ENCODE measurements around the gene TNFSF11. TPM values are rescaled to one million over a fixed set of nuclear protein-coding genes. Genes with fewer than 3 reads are reported as not detected.

Gene TNFSF11, protein sequence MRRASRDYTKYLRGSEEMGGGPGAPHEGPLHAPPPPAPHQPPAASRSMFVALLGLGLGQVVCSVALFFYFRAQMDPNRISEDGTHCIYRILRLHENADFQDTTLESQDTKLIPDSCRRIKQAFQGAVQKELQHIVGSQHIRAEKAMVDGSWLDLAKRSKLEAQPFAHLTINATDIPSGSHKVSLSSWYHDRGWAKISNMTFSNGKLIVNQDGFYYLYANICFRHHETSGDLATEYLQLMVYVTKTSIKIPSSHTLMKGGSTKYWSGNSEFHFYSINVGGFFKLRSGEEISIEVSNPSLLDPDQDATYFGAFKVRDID
- 1 to 10 TPM in 1 of 4 donors, under 1 TPM in 1, not detected in 2; 0.76 to 5.8 TPM for total RNA-seq

GRCh38 chr13:42574011-42574410 is at the start of gene TNFSF11:
Gene TNFSF11, plus strand, starts transcription at chr13:42574152. Its CDS starts 152 bp downstream, at chr13:42574304.
- Histone ChIP-seq H3K4me1 (peaks cover 0 to 20% (median 2%) of the 10 kb centered on the region in 4 donors), H3K9me3 (no peaks in the 10 kb centered on the region), H3K4me3 (peak within 1 kb of the TSS; percentile 36 to 52 (median 48)), H3K27ac (peak within 1 kb of the TSS in 1 of 4 donors; percentile 59), H3K36me3 (no peaks in the 10 kb centered on the region), H3K27me3 (no peaks in the 10 kb centered on the region)
- DNase-seq: no peak
- TF ChIP-seq CTCF (IDR thresholded peaks at IDR 0.05) (no peak), POLR2A (IDR thresholded peaks at IDR 0.05) (no peak)

DNA sequence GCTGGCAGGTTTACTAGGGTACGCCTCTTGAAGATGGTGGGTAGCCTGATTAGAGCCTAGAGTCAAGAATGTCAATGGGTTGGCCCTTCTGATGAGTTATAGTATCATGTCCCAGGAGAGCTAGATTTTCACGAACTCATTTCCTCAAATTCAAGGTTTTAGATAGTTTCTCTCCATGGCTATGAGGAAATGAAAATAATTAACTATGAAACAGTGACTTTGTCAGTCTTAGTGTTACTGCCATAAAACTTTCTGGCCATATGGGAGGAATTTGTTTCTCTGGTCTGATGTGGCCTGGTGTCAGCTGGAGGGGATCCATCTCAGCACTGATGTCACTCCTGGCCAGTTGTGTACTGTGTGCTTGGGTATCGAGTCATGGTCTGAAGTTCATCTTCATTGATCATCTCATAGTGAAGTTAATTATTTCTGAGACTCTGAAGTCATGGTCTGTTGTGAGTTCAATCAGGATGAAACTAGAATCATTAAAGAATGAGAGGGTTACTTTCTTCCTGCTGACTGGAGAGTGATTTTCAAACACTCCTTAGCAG is 49.4 kb upstream of the TNFSF11 start:
- TF ChIP-seq POLR2A (IDR thresholded peaks at IDR 0.05): no peak
- TF ChIP-seq CTCF (IDR thresholded peaks at IDR 0.05): no peak
- Histone ChIP-seq H3K27me3 (no peaks in the 10 kb centered on the region), H3K27ac (peak overlapping the region in 2 of 4 donors; percentile 50 to 83), H3K36me3 (no peaks in the 10 kb centered on the region), H3K4me3 (no peak overlapping the region), H3K9me3 (no peaks in the 10 kb centered on the region), H3K4me1 (peaks cover 0 to 12% (median 0%) of the 10 kb centered on the region in 4 donors)
- peak in 2 of 3 donors; percentile 55 to 77 for DNase-seq

GRCh38 chr13:42525035-42525504 is 48.9 kb upstream of the TNFSF11 start:
- H3K4me3 ChIP-seq: peak overlapping the region in 1 of 4 donors; percentile 21
- peak overlapping the region in 2 of 4 donors; percentile 50 to 83 for H3K27ac ChIP-seq

DNA sequence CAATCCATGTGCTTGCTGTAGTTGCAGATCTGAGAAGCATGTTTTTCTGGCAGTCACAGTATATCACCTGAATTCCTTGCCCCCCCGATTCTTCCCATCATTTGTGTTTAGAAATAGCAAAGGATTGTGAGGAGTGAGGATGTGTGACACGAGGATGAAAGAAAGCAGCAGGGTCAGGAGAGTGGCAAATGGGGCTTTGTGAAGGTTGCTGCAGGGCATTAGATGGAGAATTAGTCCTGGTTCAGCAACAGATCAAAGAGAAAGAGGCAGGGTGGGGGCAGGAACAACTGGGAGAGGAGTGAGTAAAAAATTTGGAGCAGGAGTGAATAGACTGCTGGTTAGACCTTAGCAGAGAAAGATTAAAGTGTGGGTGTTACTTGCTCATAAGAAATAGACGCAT is 47.7 kb upstream of the TNFSF11 start:
- H3K4me1 ChIP-seq: peaks cover 0 to 12% (median 0%) of the 10 kb centered on the region in 4 donors
- no peak overlapping the region for H3K27ac ChIP-seq
- no peak for TF ChIP-seq POLR2A (IDR thresholded peaks at IDR 0.05)
- TF ChIP-seq CTCF (IDR thresholded peaks at IDR 0.05): no peak
- no peaks in the 10 kb centered on the region for H3K9me3 ChIP-seq
- no peak for DNase-seq
- H3K4me3 ChIP-seq: no peak overlapping the region
- H3K36me3 ChIP-seq: no peaks in the 10 kb centered on the region
- H3K27me3 ChIP-seq: no peaks in the 10 kb centered on the region

More at GRCh38 chr13:42525035-42525504, 48.9 kb upstream of the TNFSF11 start:
- no peak for TF ChIP-seq POLR2A (IDR thresholded peaks at IDR 0.05)
- TF ChIP-seq CTCF (IDR thresholded peaks at IDR 0.05): no peak
- no peaks in the 10 kb centered on the region for H3K9me3 ChIP-seq
- no peaks in the 10 kb centered on the region for H3K36me3 ChIP-seq
- H3K4me1 ChIP-seq: peaks cover 0 to 12% (median 0%) of the 10 kb centered on the region in 4 donors
- H3K27me3 ChIP-seq: no peaks in the 10 kb centered on the region
- DNase-seq: no peak

GRCh38 chr13:42526804-42527203 is 47.1 kb upstream of the TNFSF11 start:
- Histone ChIP-seq H3K4me3 (no peak overlapping the region), H3K36me3 (no peaks in the 10 kb centered on the region), H3K27ac (no peak overlapping the region), H3K27me3 (no peaks in the 10 kb centered on the region), H3K9me3 (no peaks in the 10 kb centered on the region), H3K4me1 (peaks cover 0 to 12% (median 0%) of the 10 kb centered on the region in 4 donors)
- TF ChIP-seq POLR2A (IDR thresholded peaks at IDR 0.05) (no peak), CTCF (IDR thresholded peaks at IDR 0.05) (no peak)
- no peak for DNase-seq

Data from Peyer's patch (tissue), 4 donors.